Stimulated activated CD4-positive, alpha-beta T cell treated with anti-CD3 and anti-CD28 coated beads, Interleukin-2, amount 100 ng/mL, for 48 hours (primary cell): ENCODE results near the gene SCAMP1.

Experiments used
- DNase-seq, 2 donors: peaks; one replicate each; pipeline ENCODE4 v3.0.0-alpha.2; 2020

SCAMP1 gene

GRCh38 chr5:78515670-78516069, 155.3 kb downstream of the SCAMP1 start:
- DNase-seq, result no peak

- no peak for DNase-seq
These were observed 158.2 kb downstream of the SCAMP1 start for GRCh38 chr5:78518365-78519197.

- DNase-seq, result no peak
These were observed 159.0 kb downstream of the SCAMP1 start for GRCh38 chr5:78519198-78519941.

- no peak for DNase-seq
These were observed 161.0 kb downstream of the SCAMP1 start for GRCh38 chr5:78521455-78521854.

- no peak for DNase-seq
These were observed 162.3 kb downstream of the SCAMP1 start for GRCh38 chr5:78522476-78523260.

- DNase-seq, result no peak
These were observed 163.1 kb downstream of the SCAMP1 start for GRCh38 chr5:78523314-78524193.

GRCh38 chr5:78526049-78526525, 165.7 kb downstream of the SCAMP1 start:
- no peak for DNase-seq

- DNase-seq, result no peak
These were observed 166.8 kb downstream of the SCAMP1 start for GRCh38 chr5:78527054-78527859.

GRCh38 chr5:78527925-78528324, 167.5 kb downstream of the SCAMP1 start:
- DNase-seq, result no peak
